Mucosa of rectum (tissue), 2 donors: ENCODE measurements around the gene NME3.

ENCODE experiments used
- H3K27ac ChIP-seq, 2 donors: one replicate each; pipeline ENCODE4 v1.7.0; 2013; ENCODE audit warnings: inconsistent platforms in 2 of 2, low read depth in 2 of 2, low read length in 2 of 2
- H3K27me3 ChIP-seq, 2 donors: one replicate each; pipeline ENCODE4 v1.7.0; 2013; ENCODE audit warnings: low read length in 2 of 2; ENCODE audit not compliant: control insufficient read depth in 2 of 2, insufficient read depth in 2 of 2
- H3K36me3 ChIP-seq, 2 donors: one replicate each; pipeline ENCODE4 v1.7.0; 2013; ENCODE audit warnings: low read length in 2 of 2; ENCODE audit not compliant: control insufficient read depth in 2 of 2, insufficient read depth in 2 of 2
- H3K4me1 ChIP-seq, 2 donors: one replicate each; pipeline ENCODE4 v1.7.0; 2013; ENCODE audit warnings: low read length in 2 of 2, mild to moderate bottlenecking in 1 of 2; ENCODE audit not compliant: control insufficient read depth in 2 of 2, insufficient read depth in 2 of 2
- H3K4me3 ChIP-seq, 2 donors: one replicate each; pipeline ENCODE4 v1.7.0; 2013; ENCODE audit warnings: low read length in 2 of 2
- H3K9ac ChIP-seq, 2 donors: one replicate each; pipeline ENCODE4 v1.7.0; 2013; ENCODE audit warnings: low read length in 2 of 2, low read depth in 1 of 2, mild to moderate bottlenecking in 1 of 2
- H3K9me3 ChIP-seq, 2 donors: one replicate each; pipeline ENCODE4 v1.7.0; 2013; ENCODE audit warnings: low read length in 2 of 2; ENCODE audit not compliant: control insufficient read depth in 2 of 2
- donor health status: healthy.
- donor health status: Normal muscosa, but diverticular disease.

The NME3 gene

DNA sequence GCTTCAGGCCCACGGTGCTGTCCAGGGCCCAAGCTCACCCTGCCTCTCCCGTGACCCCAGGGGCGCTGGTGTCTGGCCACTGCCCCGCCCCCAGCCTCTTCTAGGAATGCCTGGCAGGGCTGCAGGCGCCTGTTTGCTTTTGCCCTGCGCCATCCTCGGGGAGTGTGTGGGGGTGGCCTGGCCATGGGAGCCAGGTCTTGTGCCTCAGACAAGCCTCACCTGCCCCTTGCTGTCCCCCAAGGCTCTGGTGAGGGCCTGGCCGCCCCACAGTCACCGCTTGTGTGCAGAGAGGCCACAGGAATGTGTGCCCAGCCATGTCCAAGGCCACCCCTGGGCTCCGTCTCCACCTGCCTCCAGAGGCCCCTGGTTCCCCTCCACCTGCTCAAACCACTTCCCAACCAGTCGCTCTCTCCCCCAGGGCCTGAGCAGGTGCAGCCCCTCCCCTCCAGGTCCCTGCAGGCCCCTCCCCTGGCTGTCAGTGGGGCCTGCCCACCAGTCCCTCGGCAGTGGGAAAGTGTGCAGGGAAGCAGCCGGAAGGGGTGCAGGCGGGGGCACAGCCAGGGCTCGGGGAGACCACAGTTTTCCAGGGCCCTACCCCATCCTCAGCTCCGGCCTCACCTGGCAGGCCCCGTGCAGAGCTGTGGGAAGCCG, 23.0 kb upstream of the NME3 start:
- H3K9me3 ChIP-seq = no peaks in the 10 kb centered on the region
- no peaks in the 10 kb centered on the region for H3K4me1 ChIP-seq
- H3K36me3 ChIP-seq = no peaks in the 10 kb centered on the region
- no peak overlapping the region for H3K4me3 ChIP-seq
- H3K27ac ChIP-seq = no peak overlapping the region
- no peak overlapping the region for H3K9ac ChIP-seq
- no peaks in the 10 kb centered on the region for H3K27me3 ChIP-seq

DNA sequence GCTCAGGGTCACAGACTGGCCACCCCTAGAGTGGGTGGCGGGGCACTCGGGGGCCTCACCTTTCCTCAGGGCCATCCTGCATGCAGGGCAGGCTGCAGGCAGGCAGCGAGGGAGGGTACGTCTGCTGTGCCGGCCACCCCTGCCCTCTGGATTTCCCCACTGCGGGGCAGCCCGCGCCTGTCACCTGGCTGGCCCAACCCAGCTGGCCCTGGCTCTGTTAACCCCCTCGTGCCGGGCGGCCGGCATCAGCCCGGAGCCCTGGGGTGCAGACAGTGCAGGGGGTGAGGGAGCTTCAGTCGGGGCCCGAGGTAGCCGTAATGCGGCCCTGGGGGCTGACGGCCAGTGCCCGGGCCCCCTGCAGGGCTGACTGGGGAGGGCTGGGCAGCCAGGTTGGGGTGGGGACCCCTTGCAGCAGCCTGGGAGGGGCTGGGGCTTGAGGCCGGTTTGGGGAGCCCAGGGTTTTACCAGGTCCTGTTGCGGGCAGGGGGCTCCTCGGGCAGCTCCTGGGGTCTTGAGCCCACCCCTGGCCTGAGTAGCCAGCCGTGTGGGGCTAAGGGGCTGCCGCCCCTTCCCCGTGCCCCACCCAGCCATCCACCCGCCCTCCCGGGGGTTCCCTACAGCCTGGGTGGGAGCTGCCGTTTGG, 22.4 kb upstream of the NME3 start, which contains the start of gene IGFALS:
IGFALS (minus strand) TSS at position 128 of the 643 bp plus-strand sequence; CDS start at position 75, 53 bp downstream.
- Histone ChIP-seq H3K27ac (no peak within 1 kb of the TSS), H3K4me3 (no peak within 1 kb of the TSS), H3K4me1 (no peaks in the 10 kb centered on the region)

DNA sequence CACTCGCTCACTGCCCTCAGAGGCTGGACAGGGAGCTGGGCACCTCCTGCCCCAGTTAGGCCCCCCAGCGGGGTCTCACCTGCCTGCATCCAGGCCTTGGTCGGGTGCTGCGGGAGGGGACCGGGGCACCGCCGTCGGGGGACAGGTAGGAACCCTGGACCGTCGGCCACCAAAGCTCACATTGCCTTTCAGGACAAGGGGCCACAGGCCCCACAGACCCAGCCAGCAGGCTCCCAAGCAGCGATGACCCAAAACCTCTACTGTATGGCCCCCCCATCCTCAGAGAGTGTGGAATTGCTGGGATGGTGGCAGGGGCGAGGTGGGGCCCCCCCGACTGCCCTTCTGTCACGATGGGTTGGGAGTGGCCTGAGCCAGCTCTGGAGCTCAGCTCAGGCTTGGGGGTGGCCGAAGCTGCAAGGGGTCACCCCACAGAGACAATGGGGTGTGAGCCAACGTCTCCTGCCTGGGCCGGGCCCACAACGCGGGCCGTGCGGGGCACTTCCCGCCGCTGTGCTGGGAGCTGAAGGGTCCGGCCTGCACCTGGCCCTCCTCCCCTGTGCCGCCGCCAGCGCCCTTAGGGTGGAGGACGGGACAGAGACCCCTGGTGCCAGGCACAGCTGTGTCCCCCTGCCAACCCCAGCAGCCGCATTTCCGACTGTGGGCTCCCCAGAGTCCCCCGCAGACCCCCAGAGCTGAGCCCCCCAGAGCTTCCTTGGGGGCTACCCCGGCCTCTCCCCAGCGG, 21.7 kb upstream of the NME3 start:
- peaks cover 0 to 9% of the 10 kb centered on the region in 2 donors for H3K36me3 ChIP-seq
- H3K27ac ChIP-seq = no peak overlapping the region
- H3K9ac ChIP-seq = no peak overlapping the region
- H3K4me3 ChIP-seq = no peak overlapping the region
- no peaks in the 10 kb centered on the region for H3K4me1 ChIP-seq
- no peaks in the 10 kb centered on the region for H3K27me3 ChIP-seq
- no peaks in the 10 kb centered on the region for H3K9me3 ChIP-seq

More for the DNA sequence above, 22.4 kb upstream of the NME3 start, which contains the start of gene IGFALS:
- Histone ChIP-seq H3K9ac (no peak within 1 kb of the TSS), H3K36me3 (peaks cover 0 to 5% of the 10 kb centered on the region in 2 donors), H3K27me3 (no peaks in the 10 kb centered on the region), H3K9me3 (no peaks in the 10 kb centered on the region)

DNA sequence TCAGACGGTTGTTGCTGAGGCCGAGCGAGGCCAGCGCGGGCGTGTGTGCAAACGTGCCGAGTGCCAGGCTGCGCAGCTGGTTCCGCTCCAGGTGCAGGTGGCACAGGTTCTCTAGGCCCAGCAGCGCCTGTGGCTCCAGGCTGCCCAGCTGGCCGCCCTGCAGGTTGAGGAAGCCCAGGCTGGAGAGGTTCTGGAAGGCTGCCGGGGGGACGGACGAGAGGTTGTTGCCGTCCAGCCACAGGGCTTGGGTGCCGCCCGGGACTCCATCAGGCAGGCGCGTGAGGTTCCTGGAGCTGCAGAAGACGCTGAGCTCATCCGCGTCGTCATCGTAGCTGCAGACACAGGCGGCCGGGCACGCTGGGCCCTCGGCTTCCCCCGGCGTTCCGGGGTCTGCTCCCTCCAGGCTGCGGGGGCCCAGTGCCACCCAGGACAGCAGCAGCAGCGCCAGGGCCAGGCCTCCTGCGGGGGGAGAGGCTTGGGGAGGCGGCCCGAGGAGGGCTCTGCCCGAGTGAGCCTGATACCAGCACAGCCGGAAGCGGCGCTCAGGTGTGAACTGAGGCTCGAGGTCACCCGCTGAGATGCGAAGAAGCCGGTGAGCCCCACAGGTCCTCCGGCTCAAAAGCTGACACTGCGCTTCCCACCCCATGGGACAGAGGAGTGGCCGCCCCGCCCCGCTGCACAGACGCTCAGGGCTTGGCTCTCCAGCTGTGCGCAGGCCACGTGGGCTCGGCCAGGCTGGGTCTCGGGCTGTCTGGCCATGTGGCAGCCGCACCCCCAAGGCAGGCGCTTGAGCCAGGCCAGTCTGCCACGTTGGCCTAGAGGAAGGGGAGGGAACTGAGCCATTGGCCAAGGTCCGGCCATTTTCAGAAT, 20.8 kb upstream of the NME3 start:
- Histone ChIP-seq H3K27me3 (no peaks in the 10 kb centered on the region), H3K9me3 (no peaks in the 10 kb centered on the region), H3K4me3 (no peak overlapping the region), H3K27ac (no peak overlapping the region), H3K4me1 (no peaks in the 10 kb centered on the region), H3K36me3 (peaks cover 0 to 11% of the 10 kb centered on the region in 2 donors), H3K9ac (no peak overlapping the region)

DNA sequence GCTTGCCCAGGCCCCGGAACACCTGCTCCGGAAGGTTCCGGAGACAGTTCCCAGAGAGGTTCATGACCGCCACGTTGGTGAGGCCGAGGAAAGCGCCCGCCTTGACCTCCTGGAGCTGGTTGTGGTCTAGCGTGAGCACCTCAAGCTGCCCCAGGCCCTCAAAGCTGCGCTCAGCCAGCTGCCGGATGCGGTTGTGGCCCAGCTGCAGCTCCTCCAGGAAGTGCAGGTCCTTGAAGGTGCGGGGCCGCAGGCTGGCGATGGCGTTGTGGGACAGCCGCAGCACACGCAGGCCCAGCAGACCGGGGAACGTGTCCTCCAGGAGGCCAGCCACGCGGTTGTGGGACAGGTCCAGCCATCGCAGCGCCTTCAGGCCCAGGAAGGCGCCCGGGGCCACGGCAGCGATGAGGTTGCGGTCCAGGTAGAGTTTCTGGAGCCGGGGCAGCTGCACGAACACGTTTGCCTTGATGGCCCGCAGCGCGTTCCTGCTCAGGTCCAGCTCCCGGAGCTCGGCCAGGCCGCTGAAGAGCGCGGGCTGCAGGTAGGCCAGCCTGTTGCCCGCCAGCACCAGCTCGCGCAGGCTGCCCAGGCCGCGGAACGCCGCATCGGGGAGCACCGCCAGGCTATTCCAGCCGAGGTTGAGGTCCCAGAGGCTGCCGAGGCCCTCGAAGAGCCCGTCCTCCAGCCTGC, 20.1 kb upstream of the NME3 start:
- H3K9me3 ChIP-seq = no peaks in the 10 kb centered on the region
- no peak overlapping the region for H3K9ac ChIP-seq
- no peaks in the 10 kb centered on the region for H3K4me1 ChIP-seq
- no peaks in the 10 kb centered on the region for H3K27me3 ChIP-seq
- no peak overlapping the region for H3K4me3 ChIP-seq
- peaks cover 0 to 14% of the 10 kb centered on the region in 2 donors for H3K36me3 ChIP-seq
- no peak overlapping the region for H3K27ac ChIP-seq

DNA sequence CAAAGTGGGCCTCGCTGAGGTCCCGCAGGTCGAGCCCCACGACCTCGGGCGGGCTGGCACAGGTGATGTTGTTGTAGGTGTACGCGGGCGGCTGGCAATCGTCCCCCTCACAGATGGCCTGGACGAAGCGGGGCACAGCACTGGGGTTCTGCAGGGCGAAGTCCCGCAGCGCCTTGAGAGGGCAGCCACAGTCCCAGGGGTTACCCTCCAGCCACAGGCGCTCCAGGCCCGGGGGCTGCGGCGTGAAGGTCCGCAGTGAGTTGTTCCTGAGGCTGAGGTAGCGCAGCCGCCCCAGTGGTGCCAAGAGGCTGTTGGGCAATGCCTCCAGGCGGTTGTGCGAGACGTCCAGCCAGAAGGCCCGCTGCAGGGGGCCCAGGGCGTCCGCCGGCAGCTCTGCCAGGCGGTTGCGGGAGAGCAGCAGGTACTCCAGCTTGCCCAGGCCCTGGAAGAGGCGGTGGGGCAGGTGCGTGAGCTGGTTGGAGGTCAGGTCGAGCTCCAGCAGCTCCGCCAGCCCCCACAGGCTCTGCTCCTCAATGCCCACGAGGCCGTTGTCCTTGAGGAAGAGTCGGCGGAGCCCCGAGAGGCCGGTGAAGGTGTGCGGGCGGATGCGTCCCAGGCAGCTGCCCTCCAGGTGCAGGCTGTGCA, 19.4 kb upstream of the NME3 start:
- Histone ChIP-seq H3K36me3 (peaks cover 0 to 16% of the 10 kb centered on the region in 2 donors), H3K27ac (no peak overlapping the region), H3K9ac (no peak overlapping the region), H3K27me3 (no peaks in the 10 kb centered on the region), H3K9me3 (no peaks in the 10 kb centered on the region), H3K4me3 (no peak overlapping the region), H3K4me1 (no peaks in the 10 kb centered on the region)

DNA sequence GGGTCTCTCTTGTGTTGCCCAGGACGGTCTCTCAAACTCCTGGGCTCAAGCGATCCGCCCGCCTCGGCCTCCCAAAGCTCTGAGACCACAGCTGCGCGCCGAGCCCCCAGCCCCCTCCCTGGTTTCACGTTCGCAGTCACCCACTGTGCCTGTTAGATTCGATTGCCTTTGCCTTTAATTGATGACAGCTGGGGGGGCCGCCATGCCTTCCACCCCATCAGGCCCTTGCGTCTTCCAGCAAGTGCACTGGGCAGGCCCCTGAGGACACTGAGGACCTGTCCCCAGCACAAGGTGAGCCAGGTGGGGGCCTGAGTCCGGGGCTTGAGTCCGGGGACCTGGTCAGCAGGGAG, 18.9 kb upstream of the NME3 start:
- H3K27me3 ChIP-seq = no peaks in the 10 kb centered on the region
- H3K9me3 ChIP-seq = no peaks in the 10 kb centered on the region
- H3K4me1 ChIP-seq = no peaks in the 10 kb centered on the region
- no peak overlapping the region for H3K27ac ChIP-seq
- no peak overlapping the region for H3K4me3 ChIP-seq
- peaks cover 0 to 16% of the 10 kb centered on the region in 2 donors for H3K36me3 ChIP-seq
- H3K9ac ChIP-seq = no peak overlapping the region

DNA sequence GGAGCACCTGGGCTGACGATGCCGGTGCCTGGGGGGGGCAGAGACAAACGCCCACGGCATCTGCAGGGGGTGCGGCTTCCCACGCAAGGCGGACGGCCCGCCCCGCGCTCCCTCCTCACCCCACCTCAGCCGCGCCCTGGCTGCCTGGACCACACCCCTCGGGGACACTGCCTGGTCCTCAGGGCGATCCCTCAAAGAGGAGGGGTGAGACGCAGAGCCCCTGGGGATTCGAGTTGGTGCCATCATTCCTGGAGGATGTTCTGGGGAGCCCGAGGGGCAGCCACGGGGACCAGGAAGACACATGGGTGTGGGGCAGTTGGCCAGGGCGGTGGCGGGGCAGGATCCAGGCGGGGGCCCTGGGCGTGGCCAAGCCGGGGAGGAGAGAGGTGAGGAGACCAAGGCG, 18.3 kb upstream of the NME3 start:
- no peaks in the 10 kb centered on the region for H3K27me3 ChIP-seq
- H3K27ac ChIP-seq = no peak overlapping the region
- H3K36me3 ChIP-seq = peaks cover 0 to 16% of the 10 kb centered on the region in 2 donors
- no peak overlapping the region for H3K4me3 ChIP-seq
- no peak overlapping the region for H3K9ac ChIP-seq
- no peaks in the 10 kb centered on the region for H3K4me1 ChIP-seq
- H3K9me3 ChIP-seq = no peaks in the 10 kb centered on the region

DNA sequence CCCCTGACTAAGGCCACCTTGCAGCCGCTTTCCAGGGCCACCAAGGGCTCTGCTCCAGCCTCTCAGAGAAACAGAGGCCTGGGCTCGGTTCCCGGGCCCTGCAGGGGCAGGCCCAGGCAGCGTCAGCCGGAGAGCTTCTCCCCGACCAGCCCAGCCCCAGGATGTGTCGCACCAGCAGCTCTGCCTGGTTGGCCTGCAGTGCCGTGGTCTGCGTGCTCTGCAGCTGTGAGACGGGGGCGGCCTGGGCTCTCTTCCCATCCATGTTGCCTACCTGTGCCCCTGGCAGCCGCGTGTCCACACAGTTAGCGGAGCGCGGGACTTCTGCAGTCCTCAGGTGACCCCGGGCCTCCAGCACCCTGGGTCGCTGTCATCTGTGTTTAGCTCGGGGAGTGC, 17.4 kb upstream of the NME3 start:
- Histone ChIP-seq H3K36me3 (peaks cover 0 to 16% of the 10 kb centered on the region in 2 donors), H3K4me1 (peaks cover 4 to 6% of the 10 kb centered on the region in 2 donors), H3K27ac (no peak overlapping the region), H3K9me3 (no peaks in the 10 kb centered on the region), H3K4me3 (no peak overlapping the region), H3K27me3 (no peaks in the 10 kb centered on the region), H3K9ac (no peak overlapping the region)
